Neural progenitor cell (in vitro differentiated cells): ENCODE data around the gene PAPPA2.

Experiments used
- CTCF ChIP-seq: fragments of 200-600 bp; sonication (generic); IDR thresholded peaks from 2 replicates; pipeline ENCODE4 v1.5.1; 2017; ENCODE audit warnings: antibody characterized with exemption, mild to moderate bottlenecking
- EZH2 ChIP-seq: fragments of 200-600 bp; sonication (generic); IDR thresholded peaks from 2 replicates; pipeline ENCODE4 v1.6.1; 2017; ENCODE audit warnings: antibody characterized with exemption, mild to moderate bottlenecking, moderate library complexity

- TF ChIP-seq CTCF (no peak), EZH2 (no peak)
Observed at GRCh38 chr1:176444286-176444685, 18.7 kb upstream of the PAPPA2 start.
